ENCODE data around the gene PFDN1.

DNA sequence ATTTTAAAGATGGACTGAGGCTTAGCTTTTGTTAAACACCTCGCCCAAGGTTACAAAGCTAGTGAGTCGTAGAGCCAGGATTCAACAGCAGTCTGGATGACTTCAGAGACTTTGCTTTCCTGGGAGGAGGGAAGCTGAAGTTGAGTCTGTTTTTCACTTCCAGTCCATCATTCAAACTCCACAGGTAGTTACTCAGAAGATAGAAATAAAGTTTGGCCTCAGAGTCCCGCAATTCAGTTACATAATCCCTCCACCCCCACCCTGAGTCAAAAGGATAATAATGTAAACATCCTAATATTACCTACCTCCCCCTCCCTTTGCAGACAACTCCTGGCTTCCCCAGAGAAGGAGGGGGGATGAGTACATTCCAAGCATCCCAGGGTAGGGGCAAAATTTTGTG is 35.4 kb upstream of the PFDN1 start:
- TF ChIP-seq, protein P1, sequence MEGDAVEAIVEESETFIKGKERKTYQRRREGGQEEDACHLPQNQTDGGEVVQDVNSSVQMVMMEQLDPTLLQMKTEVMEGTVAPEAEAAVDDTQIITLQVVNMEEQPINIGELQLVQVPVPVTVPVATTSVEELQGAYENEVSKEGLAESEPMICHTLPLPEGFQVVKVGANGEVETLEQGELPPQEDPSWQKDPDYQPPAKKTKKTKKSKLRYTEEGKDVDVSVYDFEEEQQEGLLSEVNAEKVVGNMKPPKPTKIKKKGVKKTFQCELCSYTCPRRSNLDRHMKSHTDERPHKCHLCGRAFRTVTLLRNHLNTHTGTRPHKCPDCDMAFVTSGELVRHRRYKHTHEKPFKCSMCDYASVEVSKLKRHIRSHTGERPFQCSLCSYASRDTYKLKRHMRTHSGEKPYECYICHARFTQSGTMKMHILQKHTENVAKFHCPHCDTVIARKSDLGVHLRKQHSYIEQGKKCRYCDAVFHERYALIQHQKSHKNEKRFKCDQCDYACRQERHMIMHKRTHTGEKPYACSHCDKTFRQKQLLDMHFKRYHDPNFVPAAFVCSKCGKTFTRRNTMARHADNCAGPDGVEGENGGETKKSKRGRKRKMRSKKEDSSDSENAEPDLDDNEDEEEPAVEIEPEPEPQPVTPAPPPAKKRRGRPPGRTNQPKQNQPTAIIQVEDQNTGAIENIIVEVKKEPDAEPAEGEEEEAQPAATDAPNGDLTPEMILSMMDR (IDR thresholded peaks at IDR 0.05; ENCODE audit: poor library complexity, severe bottlenecking): no peak
- TF ChIP-seq TAF1 (IDR thresholded peaks at IDR 0.05; ENCODE audit: low read depth): no peak
- TF ChIP-seq POLR2AphosphoS5 (IDR thresholded peaks at IDR 0.05): no peak
- TF ChIP-seq EZH2 (IDR thresholded peaks at IDR 0.05; ENCODE audit: borderline replicate concordance, insufficient read depth, low read length, poor library complexity, severe bottlenecking): no peak
- no peak for TF ChIP-seq RAD21 (conservative IDR thresholded peaks at IDR 0.05)
- no peak for TF ChIP-seq EP300 (conservative IDR thresholded peaks at IDR 0.05; ENCODE audit: poor library complexity, severe bottlenecking)
- no peak for TF ChIP-seq MXI1 (conservative IDR thresholded peaks at IDR 0.05; ENCODE audit: poor library complexity, severe bottlenecking)
- TF ChIP-seq SMC3 (conservative IDR thresholded peaks at IDR 0.05; ENCODE audit: poor library complexity): no peak
- TF ChIP-seq, protein P2, sequence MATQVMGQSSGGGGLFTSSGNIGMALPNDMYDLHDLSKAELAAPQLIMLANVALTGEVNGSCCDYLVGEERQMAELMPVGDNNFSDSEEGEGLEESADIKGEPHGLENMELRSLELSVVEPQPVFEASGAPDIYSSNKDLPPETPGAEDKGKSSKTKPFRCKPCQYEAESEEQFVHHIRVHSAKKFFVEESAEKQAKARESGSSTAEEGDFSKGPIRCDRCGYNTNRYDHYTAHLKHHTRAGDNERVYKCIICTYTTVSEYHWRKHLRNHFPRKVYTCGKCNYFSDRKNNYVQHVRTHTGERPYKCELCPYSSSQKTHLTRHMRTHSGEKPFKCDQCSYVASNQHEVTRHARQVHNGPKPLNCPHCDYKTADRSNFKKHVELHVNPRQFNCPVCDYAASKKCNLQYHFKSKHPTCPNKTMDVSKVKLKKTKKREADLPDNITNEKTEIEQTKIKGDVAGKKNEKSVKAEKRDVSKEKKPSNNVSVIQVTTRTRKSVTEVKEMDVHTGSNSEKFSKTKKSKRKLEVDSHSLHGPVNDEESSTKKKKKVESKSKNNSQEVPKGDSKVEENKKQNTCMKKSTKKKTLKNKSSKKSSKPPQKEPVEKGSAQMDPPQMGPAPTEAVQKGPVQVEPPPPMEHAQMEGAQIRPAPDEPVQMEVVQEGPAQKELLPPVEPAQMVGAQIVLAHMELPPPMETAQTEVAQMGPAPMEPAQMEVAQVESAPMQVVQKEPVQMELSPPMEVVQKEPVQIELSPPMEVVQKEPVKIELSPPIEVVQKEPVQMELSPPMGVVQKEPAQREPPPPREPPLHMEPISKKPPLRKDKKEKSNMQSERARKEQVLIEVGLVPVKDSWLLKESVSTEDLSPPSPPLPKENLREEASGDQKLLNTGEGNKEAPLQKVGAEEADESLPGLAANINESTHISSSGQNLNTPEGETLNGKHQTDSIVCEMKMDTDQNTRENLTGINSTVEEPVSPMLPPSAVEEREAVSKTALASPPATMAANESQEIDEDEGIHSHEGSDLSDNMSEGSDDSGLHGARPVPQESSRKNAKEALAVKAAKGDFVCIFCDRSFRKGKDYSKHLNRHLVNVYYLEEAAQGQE (IDR thresholded peaks at IDR 0.05; ENCODE audit: borderline replicate concordance): no peak
